GM21619 (cell line): Measurements from ENCODE around the gene ZNF76.

Experiments used
- ATAC-seq: cut with Tn5 transposase; IDR thresholded peaks from one replicate; pipeline ENCODE4 v1.9.1; 2021; ENCODE audit not compliant: unreplicated experiment

Gene ZNF76

GRCh38 chr6:35259194-35259947 is at the start of gene ZNF76:
Gene ZNF76, plus strand, starts transcription at chr6:35259735. Its CDS starts 21,417 bp downstream, at chr6:35281152.
- ATAC-seq, result peak; percentile 84

- no peak for ATAC-seq
These were observed 46.2 kb upstream of the ZNF76 start for GRCh38 chr6:35213298-35213791.

- ATAC-seq, result no peak
These were observed 45.4 kb upstream of the ZNF76 start, which contains the start of gene SCUBE3 for GRCh38 chr6:35213824-35214756. Gene SCUBE3, plus strand, starts transcription at chr6:35213956. Its CDS starts 463 bp downstream, at chr6:35214419.

DNA sequence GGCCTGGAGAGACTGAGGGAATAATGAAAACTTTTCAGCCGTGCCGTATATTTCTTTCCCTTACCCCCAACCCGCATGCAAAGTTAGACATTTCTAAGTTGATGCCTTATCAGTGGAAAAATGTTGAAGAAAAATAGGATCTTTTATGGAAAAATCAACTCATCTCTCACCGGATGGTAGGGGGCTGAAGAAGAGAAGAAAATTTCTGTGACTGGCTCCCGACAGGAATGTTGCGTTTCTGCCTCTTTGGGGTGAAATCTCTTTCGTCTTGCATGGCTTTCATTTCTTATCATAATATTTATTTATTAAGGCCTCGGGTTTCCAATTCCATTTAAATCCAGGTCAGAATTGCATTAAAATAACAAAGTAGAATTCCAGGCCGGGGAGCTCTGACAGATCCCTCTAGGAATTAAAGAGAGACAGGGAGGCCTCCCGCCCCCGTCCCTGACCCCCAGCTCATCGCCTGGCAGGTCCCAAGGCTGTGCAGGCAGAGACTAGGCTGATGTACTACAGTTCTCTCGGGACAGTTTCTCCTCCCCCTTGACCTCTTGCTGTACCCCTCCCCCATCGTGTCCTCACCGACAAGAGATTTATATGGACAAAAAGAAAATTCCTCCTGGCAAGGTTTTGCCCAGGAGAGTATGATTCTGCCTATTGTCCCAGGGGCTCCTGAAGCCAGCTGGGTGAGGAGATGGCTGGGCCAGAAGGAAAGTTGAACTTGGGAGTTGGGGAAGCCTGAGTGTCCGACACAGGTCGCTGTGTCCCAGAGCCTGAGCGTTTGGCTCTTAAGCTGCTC is 44.5 kb upstream of the ZNF76 start:
- ATAC-seq, result no peak

- ATAC-seq, result no peak
These were observed 43.7 kb upstream of the ZNF76 start for GRCh38 chr6:35215665-35216411.

DNA sequence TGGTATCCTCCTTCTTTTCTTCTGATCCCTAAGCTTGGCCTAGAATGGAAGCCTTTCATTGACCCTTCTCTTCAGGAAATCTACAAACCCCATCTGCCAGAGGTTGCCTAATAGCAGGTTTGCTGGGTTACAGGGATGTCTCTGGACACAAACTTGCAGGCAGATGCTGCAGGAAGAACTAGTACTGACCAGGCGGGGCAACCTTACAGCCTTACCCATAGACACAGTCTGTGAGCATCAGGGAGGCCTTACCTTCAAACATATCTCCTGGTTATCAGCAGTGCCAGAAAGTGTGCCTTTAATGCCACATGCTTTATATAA is 43.2 kb upstream of the ZNF76 start:
- no peak for ATAC-seq

DNA sequence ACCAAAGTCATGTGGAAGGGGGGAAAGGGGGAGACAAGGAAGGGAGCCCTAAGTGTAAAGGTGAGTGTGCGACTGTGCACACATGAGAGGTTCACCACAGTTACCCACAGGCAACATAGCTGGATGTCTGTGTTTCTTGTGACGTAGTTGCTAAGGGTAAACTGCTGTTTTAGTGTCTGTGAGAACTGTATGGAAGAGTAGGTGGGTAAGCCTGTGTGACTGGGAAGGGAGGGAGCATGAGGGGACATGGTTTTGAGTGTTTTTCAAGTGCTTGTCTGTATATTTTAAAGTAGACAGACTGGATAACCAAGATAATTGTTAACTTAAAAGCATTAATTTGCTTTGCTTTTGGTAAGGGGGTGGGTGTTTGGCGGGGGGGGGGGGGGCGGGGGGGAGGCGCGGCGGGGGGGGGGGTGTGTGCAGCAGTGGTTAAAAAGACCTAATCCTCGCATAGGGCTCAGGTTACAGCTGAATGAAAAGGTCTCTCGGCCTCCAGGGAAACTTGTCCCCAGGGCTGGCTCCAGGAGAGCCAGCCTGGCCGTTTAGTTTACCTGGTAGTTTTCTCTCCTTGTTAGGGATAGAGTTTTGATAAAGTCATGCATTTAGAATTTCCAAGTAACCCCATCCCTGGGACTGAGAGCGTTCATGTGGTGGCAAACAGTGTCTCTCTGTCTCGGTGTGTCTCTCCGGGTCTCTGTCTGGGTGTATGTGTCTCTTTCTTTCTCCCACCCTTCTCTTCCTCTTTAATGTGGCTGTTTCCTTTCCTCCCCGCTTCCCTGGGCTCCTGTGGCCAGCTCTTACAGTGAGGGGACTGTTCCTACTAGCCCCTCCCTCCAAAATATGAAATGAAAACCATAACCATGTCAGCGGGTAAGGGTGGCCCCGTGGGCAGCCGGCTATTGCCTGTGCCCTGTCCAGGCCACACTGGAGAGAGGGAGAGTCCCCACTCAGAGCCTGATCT is 42.4 kb upstream of the ZNF76 start:
- ATAC-seq, result no peak

DNA sequence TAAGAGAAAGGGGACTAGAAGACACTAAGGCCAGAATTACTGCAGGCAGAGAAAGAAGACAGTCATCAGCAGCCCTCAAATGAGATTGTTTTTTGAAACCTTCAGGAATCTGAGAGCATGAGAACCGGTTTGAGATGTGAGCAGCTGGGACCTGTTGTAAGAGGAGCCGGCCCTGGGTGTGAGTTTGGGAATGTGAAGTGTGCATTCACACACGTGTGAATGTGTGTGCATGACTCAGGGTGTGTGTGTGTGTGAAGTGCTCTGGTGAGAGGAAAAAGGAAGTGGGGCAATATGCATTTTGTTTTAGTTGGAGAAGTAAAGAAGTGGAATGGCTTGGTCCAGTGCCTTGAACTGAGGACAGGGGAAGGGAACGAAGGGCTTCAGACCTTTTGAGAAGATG is 41.5 kb upstream of the ZNF76 start:
- ATAC-seq, result no peak

DNA sequence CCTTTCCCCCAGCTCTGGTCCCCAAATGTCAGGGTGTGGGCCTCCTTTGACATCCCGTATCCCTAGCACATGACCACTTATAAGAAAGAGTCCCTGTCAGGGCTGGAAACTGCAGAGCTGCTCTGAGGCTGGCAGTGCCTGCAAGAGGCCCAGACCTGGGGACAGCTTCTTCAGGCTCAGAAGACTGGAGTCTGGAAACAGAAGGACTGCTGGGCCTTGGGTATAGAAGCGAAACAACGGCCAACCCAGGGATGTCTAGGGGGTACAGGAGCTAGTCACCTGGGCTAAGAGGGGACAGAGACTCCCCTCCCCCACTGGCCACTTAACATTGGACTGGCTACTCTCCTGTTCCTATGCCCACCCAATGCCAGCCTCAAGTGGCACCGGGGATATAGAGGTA is 41.1 kb upstream of the ZNF76 start:
- no peak for ATAC-seq

GRCh38 chr6:35219683-35220326 is 39.7 kb upstream of the ZNF76 start:
- no peak for ATAC-seq

DNA sequence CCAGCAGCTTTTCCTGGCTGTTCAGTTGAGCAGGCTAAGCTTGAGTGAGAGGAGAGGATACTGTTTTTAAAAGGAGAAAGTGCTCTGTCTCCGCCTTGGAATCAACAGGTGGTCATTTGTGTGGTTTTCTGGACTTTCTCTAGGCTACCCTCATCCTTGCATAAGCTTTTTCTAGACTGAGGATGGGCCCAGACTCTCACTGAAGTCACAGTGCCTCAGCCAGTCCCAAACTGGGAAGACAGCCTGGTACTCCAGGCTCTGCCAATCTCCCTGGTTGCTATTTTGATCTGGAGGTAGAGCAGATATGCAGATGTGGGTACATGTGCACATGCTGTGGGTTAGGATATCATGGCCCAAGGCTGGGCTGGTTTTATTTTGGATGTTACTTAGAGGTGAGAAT is 38.8 kb upstream of the ZNF76 start:
- no peak for ATAC-seq

DNA sequence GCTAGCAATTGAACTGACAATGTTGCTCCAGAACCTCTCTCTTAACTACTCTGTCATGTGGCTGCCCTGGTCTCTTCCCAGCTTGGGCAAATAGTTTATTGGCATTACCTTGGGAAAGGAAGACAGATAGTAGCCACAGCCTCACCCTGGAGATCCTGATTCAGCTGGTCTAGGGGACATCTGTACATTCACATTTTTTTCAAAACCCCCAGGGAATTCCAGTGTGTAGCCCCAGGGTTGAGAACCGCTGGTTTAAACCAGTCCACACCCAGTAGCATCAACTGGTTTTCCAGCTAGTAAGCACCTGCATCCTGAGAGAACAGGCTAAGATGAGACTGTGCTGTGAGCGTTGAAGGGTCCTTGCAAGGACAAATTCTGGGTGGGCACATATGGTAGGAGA is 36.1 kb upstream of the ZNF76 start:
- no peak for ATAC-seq

- ATAC-seq, result no peak
These were observed 34.8 kb upstream of the ZNF76 start for GRCh38 chr6:35224720-35225119.

- no peak for ATAC-seq
These were observed 31.1 kb upstream of the ZNF76 start for GRCh38 chr6:35228481-35228880.

DNA sequence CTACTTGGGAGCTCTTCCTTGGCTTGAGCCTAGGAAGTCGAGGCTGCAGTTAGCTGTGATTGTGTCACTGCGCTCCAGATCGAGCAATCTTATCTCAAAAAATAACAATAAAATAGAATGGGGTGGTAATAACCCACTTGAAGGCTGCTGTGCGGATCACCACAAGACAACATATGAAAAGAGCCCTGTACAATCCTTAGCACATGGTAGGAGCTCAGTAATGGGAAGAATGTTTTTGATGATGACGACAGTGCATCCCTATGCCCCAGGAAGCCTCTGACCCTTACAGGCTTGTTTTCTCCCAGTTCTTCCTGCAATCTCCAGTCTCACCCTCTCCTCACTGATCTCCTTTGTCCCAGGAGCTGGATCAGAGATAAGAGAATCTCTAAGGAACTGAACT is 30.2 kb upstream of the ZNF76 start:
- no peak for ATAC-seq

GRCh38 chr6:35230498-35230897 is 29.0 kb upstream of the ZNF76 start:
- no peak for ATAC-seq

DNA sequence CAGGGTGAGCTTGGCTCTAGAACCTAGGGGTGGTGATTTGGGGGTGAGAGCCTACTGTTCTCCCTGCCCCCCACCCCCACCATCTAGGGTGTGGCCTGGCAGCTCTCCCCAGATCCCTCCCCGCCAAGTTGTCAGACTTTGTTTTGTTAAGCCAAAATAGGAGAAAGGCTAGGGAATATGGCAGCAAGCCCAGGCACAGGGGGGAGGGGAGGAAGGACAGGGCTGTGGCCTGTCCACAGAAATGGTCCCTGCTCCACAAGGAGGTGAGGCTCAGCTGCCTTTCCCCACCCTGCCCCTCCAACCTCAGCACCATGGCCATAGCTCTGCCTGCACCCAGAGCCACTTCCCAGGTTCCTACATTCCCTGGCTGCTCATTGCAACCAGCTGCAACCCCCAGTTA is 28.6 kb upstream of the ZNF76 start:
- no peak for ATAC-seq

DNA sequence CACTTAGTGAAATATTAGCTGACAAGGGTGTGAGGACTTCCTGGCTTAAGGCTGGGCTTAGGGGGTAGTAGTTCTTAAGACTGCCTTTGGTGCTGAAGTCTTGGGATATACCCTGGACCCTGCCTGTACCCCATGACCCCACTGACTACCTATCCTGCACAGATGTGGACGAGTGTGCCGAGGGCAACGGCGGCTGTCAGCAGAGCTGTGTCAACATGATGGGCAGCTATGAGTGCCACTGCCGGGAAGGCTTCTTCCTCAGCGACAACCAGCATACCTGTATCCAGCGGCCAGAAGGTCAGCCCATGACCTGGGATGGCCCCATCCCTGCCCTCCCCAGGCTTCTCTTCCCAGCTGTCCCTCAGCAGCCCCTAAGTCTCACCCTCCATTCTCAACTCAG is 28.0 kb upstream of the ZNF76 start:
- ATAC-seq, result no peak

DNA sequence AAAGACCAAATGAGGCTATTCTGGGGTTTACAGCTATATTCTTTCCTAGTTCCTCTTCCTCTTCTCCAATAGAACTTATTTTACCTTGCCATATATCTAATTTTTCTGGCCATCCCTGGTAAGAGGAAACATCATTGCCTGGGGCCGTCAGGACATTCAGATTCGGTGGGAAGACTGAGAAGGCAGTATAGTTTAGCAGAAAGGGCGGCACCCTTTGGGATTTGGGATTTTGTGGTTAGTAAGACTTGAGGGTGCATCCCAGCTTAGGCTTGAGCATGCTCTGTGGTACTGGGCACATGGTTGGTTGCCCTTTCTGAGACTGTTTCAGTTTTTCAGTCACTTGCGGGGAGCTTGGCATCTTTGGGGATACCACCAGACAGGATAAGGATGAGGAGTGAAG is 24.6 kb upstream of the ZNF76 start:
- no peak for ATAC-seq
